Gastrocnemius medialis (tissue), 4 donors: ENCODE measurements around the gene SSTR5. TPM values are rescaled to one million over a fixed set of nuclear protein-coding genes. Genes with fewer than 3 reads are reported as not detected.
"Not testable (repeated sequence)": the region's sequence is repeated elsewhere in the genome, so short reads cannot be mapped to it uniquely, and the experiment has no call there.

Experiments used
- ATAC-seq, 2 donors: fragments of 150-250 bp; one replicate each; pipeline ENCODE4 v1.9.1; 2016
- DNase-seq, 2 donors: peaks; one replicate each; pipeline ENCODE4 v3.0.0-alpha.2; 2019
- H3K27ac ChIP-seq, 4 donors: fragments of 200-600 bp; sonication (generic); 1 replicate in 1 of 4; 2 replicates in 3 of 4; pipeline ENCODE4 v1.5.1; 2016 to 2018; ENCODE audit warnings: mild to moderate bottlenecking in 2 of 4, moderate library complexity in 1 of 4
- H3K27me3 ChIP-seq, 3 donors: fragments of 200-600 bp; sonication (generic) in 2 of 3; 1 replicate in 1 of 3; 2 replicates in 2 of 3; pipeline versions ENCODE4 v1.5.1 to v1.6.0; 2016 to 2019; ENCODE audit warnings: mild to moderate bottlenecking in 1 of 3, moderate library complexity in 1 of 3
- H3K36me3 ChIP-seq, 2 donors: fragments of 200-600 bp; sonication (generic) in 1 of 2; one replicate each; pipeline ENCODE4 v1.5.1; 2017 to 2018
- H3K4me1 ChIP-seq, 2 donors: fragments of 200-600 bp; sonication (generic) in 1 of 2; one replicate each; pipeline ENCODE4 v1.5.1; 2016 to 2017; ENCODE audit warnings: mild to moderate bottlenecking in 2 of 2
- H3K4me3 ChIP-seq, 4 donors: fragments of 200-600 bp; sonication (generic) in 3 of 4; 1 replicate in 1 of 4; 2 replicates in 3 of 4; pipeline ENCODE4 v1.5.1; 2016 to 2019; ENCODE audit warnings: mild to moderate bottlenecking in 2 of 4
- H3K9me3 ChIP-seq, 3 donors: fragments of 200-600 bp; sonication (generic) in 2 of 3; 1 replicate in 1 of 3; 2 replicates in 2 of 3; pipeline ENCODE4 v1.5.1; 2016 to 2019
- POLR2A ChIP-seq, 2 donors: fragments of 450-650 bp; IDR thresholded peaks; one replicate each; pipeline ENCODE4 v1.6.1; 2017; ENCODE audit warnings: antibody characterized with exemption in 2 of 2, mild to moderate bottlenecking in 2 of 2, moderate library complexity in 2 of 2
- in situ Hi-C, 4 donors: fragments of 200-750 bp; cut with MboI; loops; one replicate each; pipeline versions ENCODE4 v1.15.0 to v1.8.0; 2017; ENCODE audit warnings: low sequenced_read_pairs in 4 of 4
- intact Hi-C: fragments of 100-400 bp; cut with DNase I; formaldehyde crosslinking; loops from one replicate; pipeline ENCODE4 v1.15.1; 2023; ENCODE audit warnings: low total_unique reads
- total RNA-seq, 4 donors: library from RNA; depleted of rRNA; stranded (reverse); fragments of >200 nt; gene quantifications; one replicate each; pipeline versions ENCODE4 v1.1.0 to v1.2.3, GENCODE V29; 2016
- TF ChIP-seq, protein P1 (sequence below), 5 experiments: fragments of 450-650 bp in 3 of 5; fragments of 200-600 bp in 2 of 5; sonication (generic) in 2 of 5; IDR thresholded peaks in 4 of 5; conservative IDR thresholded peaks in 1 of 5; 1 replicate in 4 of 5; 2 replicates in 1 of 5; pipeline ENCODE4 v1.5.1; 2016 to 2019; ENCODE audit warnings: antibody characterized with exemption in 5 of 5, mild to moderate bottlenecking in 3 of 5, moderate library complexity in 3 of 5

Gene SSTR5
- total RNA-seq, 4 donors from 2014 or later: 0.24 to 1.3 (median 0.33) TPM; not detected in 1

GRCh38 chr16:1089822-1090619 is 17.5 kb downstream of the SSTR5 start:
- H3K4me1 ChIP-seq: peaks cover 13 to 20% of the 10 kb centered on the region in 2 donors
- peaks cover 0 to 9% (median 1%) of the 10 kb centered on the region in 3 donors for H3K9me3 ChIP-seq
- intact Hi-C loops: loop anchor here (2.0 kb wide), 1 partner anchor 115 kb away; no protein-coding TSS in a partner anchor
- DNase-seq (peak; percentile 48 to 90), ATAC-seq (peak; percentile 66 to 71)
- no peaks in the 10 kb centered on the region for H3K36me3 ChIP-seq
- in situ Hi-C loops: no loop called here
- H3K27me3 ChIP-seq: peaks cover 25 to 36% (median 34%) of the 10 kb centered on the region in 3 donors
- TF ChIP-seq POLR2A (IDR thresholded peaks at IDR 0.05): peak; percentile 67 to 72
- TF ChIP-seq, protein P1, sequence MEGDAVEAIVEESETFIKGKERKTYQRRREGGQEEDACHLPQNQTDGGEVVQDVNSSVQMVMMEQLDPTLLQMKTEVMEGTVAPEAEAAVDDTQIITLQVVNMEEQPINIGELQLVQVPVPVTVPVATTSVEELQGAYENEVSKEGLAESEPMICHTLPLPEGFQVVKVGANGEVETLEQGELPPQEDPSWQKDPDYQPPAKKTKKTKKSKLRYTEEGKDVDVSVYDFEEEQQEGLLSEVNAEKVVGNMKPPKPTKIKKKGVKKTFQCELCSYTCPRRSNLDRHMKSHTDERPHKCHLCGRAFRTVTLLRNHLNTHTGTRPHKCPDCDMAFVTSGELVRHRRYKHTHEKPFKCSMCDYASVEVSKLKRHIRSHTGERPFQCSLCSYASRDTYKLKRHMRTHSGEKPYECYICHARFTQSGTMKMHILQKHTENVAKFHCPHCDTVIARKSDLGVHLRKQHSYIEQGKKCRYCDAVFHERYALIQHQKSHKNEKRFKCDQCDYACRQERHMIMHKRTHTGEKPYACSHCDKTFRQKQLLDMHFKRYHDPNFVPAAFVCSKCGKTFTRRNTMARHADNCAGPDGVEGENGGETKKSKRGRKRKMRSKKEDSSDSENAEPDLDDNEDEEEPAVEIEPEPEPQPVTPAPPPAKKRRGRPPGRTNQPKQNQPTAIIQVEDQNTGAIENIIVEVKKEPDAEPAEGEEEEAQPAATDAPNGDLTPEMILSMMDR (IDR thresholded peaks at IDR 0.05 in 4 of 5, conservative IDR thresholded peaks at IDR 0.05 in 1 of 5): peak; percentile 23 to 34 (median 30)
- H3K27ac ChIP-seq: peak overlapping the region; percentile 76 to 92 (median 88)
- peak overlapping the region; percentile 48 to 55 (median 52) for H3K4me3 ChIP-seq

DNA sequence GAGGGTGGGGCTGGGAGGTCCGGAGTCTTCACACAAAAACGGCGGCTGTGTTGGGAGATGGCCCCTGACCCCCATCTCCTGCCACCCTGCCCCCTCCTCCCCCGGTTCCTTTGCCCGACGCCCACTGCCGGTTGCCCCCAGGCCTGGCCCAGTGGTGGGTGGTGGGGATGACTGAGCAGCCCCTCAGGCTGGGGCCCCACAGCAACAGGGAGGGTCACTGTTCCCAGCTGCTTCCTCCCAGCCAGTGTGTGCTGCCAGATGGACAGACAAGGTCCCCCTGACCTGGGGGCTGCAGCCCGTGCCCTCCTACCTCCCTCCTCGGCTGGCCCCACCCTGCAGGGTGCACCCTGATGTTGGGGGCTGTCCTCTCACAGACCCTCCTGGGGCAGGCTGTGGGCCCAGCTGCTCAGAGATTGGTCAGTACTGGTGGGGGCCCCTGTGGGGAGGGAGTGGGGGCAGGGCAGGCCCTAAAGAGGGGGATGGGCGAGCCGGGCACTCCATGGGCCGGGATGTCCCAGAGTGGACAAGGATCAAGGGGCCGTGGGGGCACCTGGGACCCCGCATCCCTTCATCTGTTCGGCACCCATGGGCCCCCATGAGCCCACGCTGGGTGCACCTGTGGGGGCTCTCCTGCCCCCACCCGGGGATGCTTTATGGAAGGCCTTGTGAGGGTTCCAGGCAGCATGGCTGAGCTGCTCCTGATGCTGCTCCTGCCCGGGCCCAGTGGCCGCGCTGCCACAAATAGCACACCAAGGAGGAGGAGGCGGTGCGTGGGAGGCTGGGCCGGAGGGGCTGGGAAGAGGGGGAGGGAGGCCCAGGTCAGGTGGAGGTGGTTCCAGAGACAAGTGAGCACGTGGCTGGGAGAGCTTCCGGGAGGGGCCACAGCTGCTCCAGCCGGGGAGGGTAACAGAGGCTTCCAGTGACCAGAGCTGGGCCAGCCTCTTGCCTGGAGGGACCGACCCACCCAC is 18.4 kb downstream of the SSTR5 start:
- H3K4me1 ChIP-seq: peaks cover 13 to 20% of the 10 kb centered on the region in 2 donors
- TF ChIP-seq, protein P1 (IDR thresholded peaks at IDR 0.05 in 4 of 5, conservative IDR thresholded peaks at IDR 0.05 in 1 of 5): no peak
- peak; percentile 52 to 64 for TF ChIP-seq POLR2A (IDR thresholded peaks at IDR 0.05)
- no peaks in the 10 kb centered on the region for H3K36me3 ChIP-seq
- peak; percentile 71 to 89 for DNase-seq
- H3K9me3 ChIP-seq: no peaks in the 10 kb centered on the region
- intact Hi-C loops (loop anchor here (2.0 kb wide), 1 partner anchor 116 kb away; no protein-coding TSS in a partner anchor), in situ Hi-C loops (no loop called here)
- H3K4me3 ChIP-seq: peak overlapping the region; percentile 48 to 55 (median 52)
- peaks cover 22 to 36% (median 27%) of the 10 kb centered on the region in 3 donors for H3K27me3 ChIP-seq
- ATAC-seq: peak; percentile 55 to 62
- peak overlapping the region; percentile 76 to 92 (median 88) for H3K27ac ChIP-seq

- DNase-seq (no peak), ATAC-seq (no peak)
- Histone ChIP-seq H3K36me3 (no peaks in the 10 kb centered on the region), H3K9me3 (no peaks in the 10 kb centered on the region), H3K4me1 (peaks cover 15 to 24% of the 10 kb centered on the region in 2 donors), H3K4me3 (no peak overlapping the region), H3K27ac (peak overlapping the region; percentile 60 to 92 (median 82)), H3K27me3 (peaks cover 18 to 33% (median 19%) of the 10 kb centered on the region in 3 donors)
- intact Hi-C loops (loop anchor here (2.0 kb wide), 1 partner anchor 117 kb away; no protein-coding TSS in a partner anchor), in situ Hi-C loops (no loop called here)
- TF ChIP-seq POLR2A (IDR thresholded peaks at IDR 0.05): no peak
- TF ChIP-seq, protein P1 (IDR thresholded peaks at IDR 0.05 in 4 of 5, conservative IDR thresholded peaks at IDR 0.05 in 1 of 5): no peak
Observed at GRCh38 chr16:1091992-1092552, 19.5 kb downstream of the SSTR5 start.

DNA sequence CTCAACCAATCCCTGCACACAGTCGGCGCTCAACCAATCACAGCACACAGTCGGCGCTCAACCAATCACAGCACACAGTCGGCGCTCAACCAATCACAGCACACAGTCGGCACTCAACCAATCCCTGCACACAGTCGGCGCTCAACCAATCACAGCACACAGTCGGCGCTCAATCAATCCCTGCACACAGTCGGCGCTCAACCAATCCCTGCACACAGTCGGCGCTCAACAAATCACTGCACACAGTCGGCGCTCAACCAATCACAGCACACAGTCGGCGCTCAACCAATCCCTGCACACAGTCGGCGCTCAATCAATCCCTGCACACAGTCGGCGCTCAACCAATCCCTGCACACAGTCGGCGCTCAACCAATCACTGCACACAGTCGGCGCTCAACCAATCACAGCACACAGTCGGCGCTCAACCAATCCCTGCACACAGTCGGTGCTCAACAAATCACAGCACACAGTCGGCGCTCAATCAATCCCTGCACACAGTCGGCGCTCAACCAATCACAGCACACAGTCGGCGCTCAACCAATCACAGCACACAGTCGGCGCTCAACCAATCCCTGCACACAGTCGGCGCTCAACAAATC is 20.2 kb downstream of the SSTR5 start:
- in situ Hi-C loops, DNase-seq, H3K27ac ChIP-seq, H3K4me3 ChIP-seq, H3K9me3 ChIP-seq, intact Hi-C loops, ATAC-seq, H3K36me3 ChIP-seq: not testable (repeated sequence)
- peaks cover 13 to 26% (median 13%) of the 10 kb centered on the region in 3 donors for H3K27me3 ChIP-seq
- peaks cover 21 to 30% of the 10 kb centered on the region in 2 donors for H3K4me1 ChIP-seq
